Heart right ventricle (tissue), 16 donors: ENCODE measurements around the gene BTLA. TPM values are rescaled to one million over a fixed set of nuclear protein-coding genes. Genes with fewer than 3 reads are reported as not detected.
A peak's percentile ranks its signal among the peaks of the same experiment; 100 is the strongest.

Source experiments
- ATAC-seq, 8 donors: fragments of 200-7000 bp; cut with Tn5 transposase; one replicate each; pipeline ENCODE4 v1.9.1; 2020; ENCODE audit warnings: mild to moderate bottlenecking in 8 of 8, moderate library complexity in 8 of 8, moderate number of reproducible peaks in 1 of 8
- DNase-seq, 2 donors: peaks; one replicate each; pipeline ENCODE4 v3.0.0-alpha.2; 2020
- H3K27ac ChIP-seq, 10 donors: fragments of 200-600 bp; sonication (generic) in 2 of 10; one replicate each; pipeline versions ENCODE4 v1.5.0 to v1.8.0; 2020 to 2022; ENCODE audit warnings: mild to moderate bottlenecking in 3 of 10
- H3K27me3 ChIP-seq, 7 donors: fragments of 200-600 bp; one replicate each; pipeline ENCODE4 v1.8.0; 2021 to 2022; ENCODE audit warnings: mild to moderate bottlenecking in 2 of 7
- H3K36me3 ChIP-seq, 9 donors: fragments of 200-600 bp; sonication (generic) in 1 of 9; one replicate each; pipeline versions ENCODE4 v1.5.0 to v1.8.0; 2020 to 2022; ENCODE audit warnings: mild to moderate bottlenecking in 2 of 9
- H3K4me1 ChIP-seq, 9 donors: fragments of 200-600 bp; sonication (generic) in 1 of 9; one replicate each; pipeline versions ENCODE4 v1.5.0 to v1.8.0; 2020 to 2022; ENCODE audit warnings: mild to moderate bottlenecking in 4 of 9
- H3K4me3 ChIP-seq, 10 donors: fragments of 200-600 bp; sonication (generic) in 2 of 10; one replicate each; pipeline versions ENCODE4 v1.5.0 to v1.8.0; 2020 to 2022; ENCODE audit warnings: mild to moderate bottlenecking in 7 of 10, moderate library complexity in 2 of 10
- H3K9me3 ChIP-seq, 11 donors: fragments of 200-600 bp in 10 of 11; sonication (generic) in 2 of 11; one replicate each; pipeline versions ENCODE4 v1.5.0 to v1.8.0; 2013 to 2022; ENCODE audit warnings: mild to moderate bottlenecking in 2 of 11, control low read depth in 1 of 11, moderate library complexity in 1 of 11
- CTCF ChIP-seq, 9 donors: fragments of 200-600 bp; sonication (generic) in 2 of 9; IDR thresholded peaks; one replicate each; pipeline versions ENCODE4 v1.5.0 to v1.8.0; 2021 to 2022; ENCODE audit warnings: antibody characterized with exemption in 9 of 9, mild to moderate bottlenecking in 5 of 9, moderate library complexity in 1 of 9
- WGBS, 2 donors: extraction: QIAGEN DNeasy Blood & Tissue Kit; methylation state at CpG; one replicate each; pipeline ENCODE4 v1.1.7; 2013; ENCODE audit warnings: inconsistent platforms in 1 of 2; 5-methylcytosine and 5-hydroxymethylcytosine counted together
- intact Hi-C, 10 donors: fragments of 100-400 bp; cut with DNase I; formaldehyde crosslinking; loops; one replicate each; pipeline versions ENCODE4 v1.11.1 to v1.14.2; 2022
- polyA plus RNA-seq, 2 donors: library from polyadenylated mRNA; stranded (reverse); fragments of 200-250 nt; gene quantifications; one replicate each; pipeline ENCODE4 v1.2.3, GENCODE V29; 2013
- total RNA-seq, 10 donors: library from RNA; stranded (reverse); fragmentation: NEBNext Ultra II Directional in 3 of 10; extraction: Animal tissue kit (Norgen Biotek cat#: 25700) in 3 of 10; gene quantifications; one replicate each; pipeline versions ENCODE4 v1.2.1 to v1.2.4, GENCODE V29; 2021 to 2023
- donor health status: Arrhythmogenic right ventricular cardiomyopathy.
- donor health status: ischemic (EF 13 %, LVEDD 7.1; RV severe dilation, severe dysfunction).
- donor health status: healthy with polysubstance abuse.
- donor health status: DM: no; HTN: yes; CAD: no.
- donor health status: DM: no; HTN: no; CAD: no.
- donor health status: ischemic (EF 25% LVEDD 6.9; RV normal size, moderate dysfunction).
- donor health status: ischemic (EF 25% LVEDD 5.7; RV mildly dilated, moderate dysfunction).
- donor health status: healthy.
- donor health status: DM: yes; HTN: yes; CAD: no.
- donor health status: Ischemic cardiomyopathy.
- donor health status: ischemic (EF 35%, LVEDD 5.7; RV mildly dilated, moderate dysfunction).
- donor health status: nonischemic (EF 11% LVEDD 7.7; RV severe dilation, severe dysfunction).
- donor health status: DM: yes; HTN: yes; CAD: no.
- donor health status: PGD.
- donor health status: ischemic (EF 29% LVEDD 5.4; RV normal size, mild dysfunction).
- donor health status: nonischemic (EF 23%, LVEDD 6.1; RV moderate dilation, normal function).

BTLA gene
- total and polyA plus RNA-seq, 12 donors = 0.03 to 0.97 (median 0.07) TPM; not detected in 7

DNA sequence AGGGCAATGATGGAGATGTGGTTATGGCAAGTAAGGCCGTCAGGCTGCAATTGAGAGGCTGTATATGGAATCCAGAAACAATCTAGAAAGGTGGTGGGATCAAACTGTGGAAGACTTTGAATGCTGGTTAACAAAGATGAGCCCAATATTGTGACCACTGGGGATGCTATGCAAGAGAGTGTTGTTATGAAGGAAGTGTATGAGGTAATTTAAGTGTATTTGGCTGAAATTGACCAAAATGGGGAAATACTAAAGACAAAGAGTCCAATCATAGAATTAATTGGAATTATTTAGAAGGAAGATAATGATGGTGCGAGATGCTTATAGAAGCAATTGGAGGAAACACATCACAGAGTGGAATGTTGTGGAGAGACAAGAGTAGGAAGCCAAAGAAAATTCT, 24.5 kb downstream of the BTLA start:
- no peak for TF ChIP-seq CTCF (IDR thresholded peaks at IDR 0.05)
- no peak overlapping the region for H3K27ac ChIP-seq
- H3K9me3 ChIP-seq = no peaks in the 10 kb centered on the region
- H3K36me3 ChIP-seq = no peaks in the 10 kb centered on the region
- ATAC-seq (no peak), DNase-seq (no peak)
- intact Hi-C loops = no loop called here
- H3K27me3 ChIP-seq = no peaks in the 10 kb centered on the region
- H3K4me3 ChIP-seq = no peak overlapping the region
- peaks cover 0 to 51% (median 10%) of the 10 kb centered on the region in 9 donors for H3K4me1 ChIP-seq
- 86 to 97% methylated on average over 2 of the region's 2 CpGs for whole genome bisulfite sequencing, 2 donors

- 86 to 92% methylated on average over 1 of the region's 1 CpG for WGBS, 2 donors
- no peak for TF ChIP-seq CTCF (IDR thresholded peaks at IDR 0.05)
- Histone ChIP-seq H3K27ac (no peak overlapping the region), H3K9me3 (no peaks in the 10 kb centered on the region), H3K27me3 (no peaks in the 10 kb centered on the region), H3K36me3 (no peaks in the 10 kb centered on the region), H3K4me1 (peaks cover 0 to 51% (median 10%) of the 10 kb centered on the region in 9 donors), H3K4me3 (no peak overlapping the region)
- no peak for DNase-seq
- no peak for ATAC-seq
- intact Hi-C loops = no loop called here
These were observed 26.6 kb downstream of the BTLA start for GRCh38 chr3:112472691-112473090.

GRCh38 chr3:112471596-112472325, 27.5 kb downstream of the BTLA start:
- H3K36me3 ChIP-seq = no peaks in the 10 kb centered on the region
- no peaks in the 10 kb centered on the region for H3K27me3 ChIP-seq
- WGBS, 2 donors = 64 to 76% methylated on average over 4 of the region's 4 CpGs
- intact Hi-C loops = no loop called here
- ATAC-seq (peak in 1 of 8 donors; percentile 27), DNase-seq (no peak)
- TF ChIP-seq CTCF (IDR thresholded peaks at IDR 0.05) = no peak
- no peak overlapping the region for H3K4me3 ChIP-seq
- peaks cover 0 to 50% (median 10%) of the 10 kb centered on the region in 9 donors for H3K4me1 ChIP-seq
- no peaks in the 10 kb centered on the region for H3K9me3 ChIP-seq
- H3K27ac ChIP-seq = peak overlapping the region in 3 of 10 donors; percentile 14 to 55 (median 18)

DNA sequence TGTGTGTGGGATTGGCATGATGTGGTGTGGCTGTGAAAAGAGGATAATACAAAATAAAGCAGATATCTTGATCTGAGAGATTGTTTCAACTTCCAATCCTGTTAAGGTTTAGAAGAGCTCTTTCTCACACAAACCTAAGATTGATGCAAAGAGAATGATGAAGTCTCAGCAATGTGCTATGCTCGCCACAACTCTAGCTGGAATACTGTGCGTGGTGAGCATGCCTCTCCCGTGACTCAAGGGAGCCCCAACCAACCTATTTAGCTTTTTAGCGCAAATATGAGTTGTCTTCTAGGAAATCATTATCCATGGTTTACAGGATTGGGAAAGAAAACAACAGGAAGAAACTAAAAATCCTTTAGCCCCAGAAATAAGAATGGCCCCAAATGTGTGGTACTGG, 28.5 kb downstream of the BTLA start:
- H3K27me3 ChIP-seq = no peaks in the 10 kb centered on the region
- WGBS, 2 donors = 97% methylated on average over 4 of the region's 4 CpGs
- H3K4me3 ChIP-seq = no peak overlapping the region
- H3K4me1 ChIP-seq = peaks cover 0 to 46% (median 13%) of the 10 kb centered on the region in 9 donors
- DNase-seq = no peak
- H3K9me3 ChIP-seq = no peaks in the 10 kb centered on the region
- H3K27ac ChIP-seq = no peak overlapping the region
- ATAC-seq = no peak
- H3K36me3 ChIP-seq = no peaks in the 10 kb centered on the region
- intact Hi-C loops = no loop called here
- TF ChIP-seq CTCF (IDR thresholded peaks at IDR 0.05) = no peak
